GM19468 (cell line): ENCODE data around the gene UBA52.
"Not testable (repeated sequence)": the region's sequence is repeated elsewhere in the genome, so short reads cannot be mapped to it uniquely, and the experiment has no call there.

Experiments
- ATAC-seq: cut with Tn5 transposase; IDR thresholded peaks from one replicate; pipeline ENCODE4 v1.9.1; 2021; ENCODE audit warnings: mild to moderate bottlenecking, moderate library complexity, moderate number of reproducible peaks; ENCODE audit not compliant: unreplicated experiment; ENCODE audit errors: extremely low read depth

UBA52 gene

DNA sequence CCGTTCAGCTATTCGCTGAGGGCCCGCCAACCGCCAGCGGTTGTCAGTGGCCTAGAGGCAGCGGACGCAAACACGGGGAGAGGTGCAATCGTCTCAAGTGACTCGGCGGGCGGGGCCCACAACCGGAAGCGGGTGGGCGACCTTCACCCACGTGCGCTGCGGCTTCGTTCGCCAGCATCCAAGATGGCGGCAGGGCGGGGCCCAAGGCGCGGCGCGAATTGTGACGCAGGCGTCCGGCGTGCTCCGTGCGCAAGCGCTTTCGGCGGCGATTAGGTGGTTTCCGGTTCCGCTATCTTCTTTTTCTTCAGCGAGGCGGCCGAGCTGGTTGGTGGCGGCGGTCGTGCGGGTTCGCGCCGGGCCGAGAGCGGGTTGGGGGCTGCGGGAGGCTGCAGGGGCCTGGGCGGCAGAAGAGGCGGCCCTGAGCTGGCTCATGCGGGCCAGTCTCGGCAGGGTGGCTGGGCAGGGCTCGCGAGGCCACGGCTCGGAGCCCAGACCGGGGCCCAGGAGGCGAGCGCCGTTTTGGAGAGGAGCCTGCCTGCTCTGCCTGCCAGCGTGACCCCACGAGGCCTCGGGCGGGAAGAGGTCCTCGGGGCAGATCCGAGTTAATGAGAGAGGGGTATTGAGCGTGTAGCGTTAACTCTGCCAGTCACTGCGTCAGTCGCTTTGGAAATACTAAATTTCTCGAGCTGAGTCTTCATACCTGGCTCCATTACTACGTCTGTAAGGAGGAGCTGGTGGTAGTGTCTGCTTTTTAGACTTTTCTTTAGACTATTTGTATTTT, at the start of gene UBA52:
Gene UBA52 (plus strand): TSS at position 294 of the 781 bp plus-strand sequence. CDS start 1,444 bp downstream, outside the sequence.
- peak; percentile 90 for ATAC-seq

DNA sequence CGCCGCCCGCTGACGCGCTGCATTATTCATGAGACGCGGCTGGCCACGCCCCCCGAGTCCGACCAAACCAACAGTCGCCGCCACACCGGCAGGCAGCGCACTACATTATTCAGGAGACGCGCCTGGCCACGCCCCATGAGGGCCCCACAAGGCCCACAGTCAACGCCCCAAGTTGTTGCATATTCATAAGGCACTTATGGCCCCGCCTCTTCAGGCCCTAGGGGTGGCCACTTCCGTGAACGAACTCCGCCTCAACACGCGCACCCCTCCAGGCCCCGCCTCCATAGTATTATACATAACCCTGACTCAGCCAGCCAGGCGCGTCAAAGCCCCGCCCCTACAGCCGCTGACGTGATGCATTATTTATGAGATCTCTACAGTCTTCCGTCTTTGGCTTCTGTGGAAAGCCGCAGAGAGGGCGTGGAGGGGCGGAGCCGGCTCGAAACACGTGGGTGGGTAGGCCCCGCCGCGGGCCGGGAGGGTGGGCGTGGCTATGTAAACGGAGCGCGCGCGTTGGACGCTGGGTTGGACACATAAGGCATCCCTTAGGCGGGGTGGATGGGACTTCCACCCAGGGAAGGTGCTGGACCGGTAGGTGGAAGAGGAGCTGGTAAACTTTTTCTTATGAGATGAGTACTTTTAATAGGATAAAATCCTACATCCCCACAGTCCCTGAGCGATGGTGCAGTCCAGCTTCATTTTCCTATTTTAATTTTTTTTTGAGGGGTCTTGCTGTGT, 49.4 kb upstream of the UBA52 start:
- peak; percentile 76 for ATAC-seq

DNA sequence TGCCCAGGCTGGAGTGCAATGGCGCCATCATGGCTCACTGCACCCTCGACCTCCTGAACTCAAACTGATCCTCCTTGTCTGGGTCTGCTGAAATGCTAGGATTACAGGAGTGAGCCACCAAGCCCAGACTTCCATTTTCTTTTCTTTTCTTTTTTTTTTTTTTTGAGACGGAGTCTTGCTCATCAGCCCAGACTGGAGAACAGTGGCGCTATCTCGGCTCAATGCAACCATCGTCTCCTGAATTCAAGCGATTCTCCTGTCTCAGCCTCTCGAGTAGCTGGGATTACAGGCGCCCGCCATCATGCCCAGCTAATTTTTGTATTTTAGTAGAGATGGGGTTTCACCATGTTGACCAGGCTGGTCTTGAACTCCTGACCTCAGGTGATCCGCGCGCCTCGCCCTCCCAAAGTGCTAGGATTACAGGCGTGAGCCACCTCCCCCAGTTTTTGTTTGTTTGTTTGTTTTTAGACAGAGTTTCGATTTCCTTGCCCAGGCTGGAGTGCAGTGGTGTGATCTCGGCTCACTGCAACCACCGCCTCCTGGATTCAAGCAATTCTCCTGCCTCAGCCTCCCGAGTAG, 48.7 kb upstream of the UBA52 start:
- ATAC-seq = not testable (repeated sequence)

GRCh38 chr19:18523841-18524240, 47.8 kb upstream of the UBA52 start:
- ATAC-seq = no peak

- no peak for ATAC-seq
Measured at GRCh38 chr19:18526316-18526715, 45.3 kb upstream of the UBA52 start.

DNA sequence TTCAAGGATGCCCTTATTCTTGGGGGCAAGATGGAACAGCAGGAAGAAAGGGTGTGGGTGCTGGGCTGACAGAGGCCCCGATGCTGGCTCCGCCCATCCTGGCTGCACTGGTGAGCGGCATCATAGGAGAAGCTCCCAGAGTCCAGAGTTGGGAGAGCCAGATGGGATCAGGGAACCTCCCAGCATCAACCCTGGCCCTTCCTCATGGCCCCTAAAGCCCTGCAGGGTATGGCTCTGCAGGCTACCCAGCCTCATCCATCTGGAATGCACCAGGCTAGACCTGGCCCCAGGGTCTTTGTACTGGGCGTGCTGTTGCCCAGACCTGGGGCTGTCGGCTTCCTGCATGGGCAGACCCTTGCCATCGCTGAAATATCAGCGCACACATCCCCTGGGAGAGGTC, 41.9 kb upstream of the UBA52 start:
- ATAC-seq = no peak

DNA sequence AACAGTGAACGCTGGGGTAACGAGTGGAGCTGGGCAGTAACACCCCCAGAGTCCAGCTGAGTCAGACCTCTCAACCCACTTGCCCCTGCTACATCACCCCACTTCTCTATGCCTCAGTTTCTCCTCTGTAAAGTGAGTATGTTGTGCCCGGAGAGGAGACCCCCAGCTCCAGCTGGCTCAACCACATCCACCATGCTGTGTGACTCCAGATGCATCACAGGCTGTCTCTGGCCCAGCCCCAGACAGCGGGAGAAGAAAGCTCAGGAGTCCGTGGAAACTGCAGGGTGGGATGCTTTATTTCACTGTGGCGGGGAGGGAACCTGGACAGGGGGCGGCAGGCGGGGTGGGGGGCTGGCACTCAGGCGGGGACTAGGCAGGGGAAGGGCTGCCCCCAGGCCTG, 40.2 kb upstream of the UBA52 start:
- ATAC-seq = no peak

DNA sequence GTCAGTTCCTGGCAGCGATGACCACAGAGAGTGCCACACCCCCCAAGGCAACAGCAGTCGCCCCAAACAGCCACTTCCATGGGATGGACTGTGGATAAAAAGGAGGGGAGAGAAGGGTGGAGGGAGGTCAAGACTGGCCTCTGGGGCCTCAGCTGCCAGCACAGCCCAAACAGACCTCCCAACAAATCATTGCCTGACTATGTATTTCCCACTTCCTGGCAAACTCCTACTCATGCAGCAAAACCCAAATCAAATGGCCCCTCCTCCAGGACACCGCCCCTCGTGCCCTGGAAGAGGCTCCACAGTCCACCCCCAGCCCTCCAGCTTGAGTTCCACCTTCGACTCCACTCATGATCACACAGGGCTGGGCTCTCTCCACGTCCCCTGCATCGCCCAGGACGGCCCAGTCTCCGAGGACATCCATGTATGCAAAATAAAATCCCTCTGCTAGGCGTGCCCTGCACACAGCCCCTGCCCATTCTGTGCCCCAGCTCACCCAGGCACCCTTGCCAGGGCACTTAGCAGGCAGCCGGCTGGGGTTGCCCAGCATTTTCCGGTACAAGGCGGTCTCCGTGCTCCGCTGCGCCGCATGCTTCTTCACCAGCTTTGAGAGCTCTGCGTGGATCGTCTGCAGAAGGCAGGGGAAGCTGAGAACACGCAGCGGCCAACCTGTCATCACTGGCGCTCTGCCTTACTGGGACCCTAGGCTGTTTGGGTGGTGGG, 39.3 kb upstream of the UBA52 start:
- no peak for ATAC-seq

DNA sequence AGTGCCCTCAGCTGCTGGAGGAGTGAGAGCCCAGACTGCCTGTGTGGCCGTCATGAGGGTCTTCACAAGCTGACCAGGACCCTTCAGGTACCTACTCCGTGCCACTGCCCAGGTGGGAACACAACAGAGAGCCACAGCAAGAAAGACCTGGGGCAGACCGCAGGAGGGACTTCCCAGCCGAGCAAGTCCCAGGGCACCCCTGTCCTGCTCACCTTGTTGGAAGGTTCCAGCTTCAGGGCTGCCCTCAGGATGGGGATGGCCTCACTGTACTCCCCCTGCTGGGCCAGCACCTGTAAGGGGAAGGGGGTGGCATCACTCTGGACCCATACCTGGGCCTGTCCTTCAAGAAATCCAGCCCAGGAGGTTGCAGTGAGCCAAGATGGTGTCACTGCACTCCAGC, 38.6 kb upstream of the UBA52 start:
- ATAC-seq = no peak

GRCh38 chr19:18536475-18536874, 35.2 kb upstream of the UBA52 start:
- no peak for ATAC-seq

DNA sequence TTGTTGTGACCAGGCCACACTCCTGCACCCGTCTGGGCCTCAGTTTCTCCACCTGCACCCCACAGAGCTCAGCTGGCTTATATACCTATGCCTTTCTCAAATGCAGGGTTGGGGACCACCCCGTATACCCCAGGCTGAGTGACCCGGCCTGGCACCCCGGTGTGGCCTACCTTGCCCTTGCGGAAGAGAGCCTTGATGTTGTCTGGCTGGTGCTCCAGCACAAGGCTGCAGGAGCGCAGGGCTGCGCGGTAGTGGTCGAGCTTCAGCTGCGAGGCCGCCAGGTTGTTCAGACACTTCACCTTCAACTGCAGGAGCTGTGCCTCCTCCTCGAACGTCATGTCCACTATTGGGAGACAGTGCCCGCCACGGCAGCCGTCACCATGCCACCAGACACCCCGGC, 34.2 kb upstream of the UBA52 start:
- ATAC-seq = no peak

- ATAC-seq = no peak
Measured at GRCh38 chr19:18538115-18538514, 33.5 kb upstream of the UBA52 start.

DNA sequence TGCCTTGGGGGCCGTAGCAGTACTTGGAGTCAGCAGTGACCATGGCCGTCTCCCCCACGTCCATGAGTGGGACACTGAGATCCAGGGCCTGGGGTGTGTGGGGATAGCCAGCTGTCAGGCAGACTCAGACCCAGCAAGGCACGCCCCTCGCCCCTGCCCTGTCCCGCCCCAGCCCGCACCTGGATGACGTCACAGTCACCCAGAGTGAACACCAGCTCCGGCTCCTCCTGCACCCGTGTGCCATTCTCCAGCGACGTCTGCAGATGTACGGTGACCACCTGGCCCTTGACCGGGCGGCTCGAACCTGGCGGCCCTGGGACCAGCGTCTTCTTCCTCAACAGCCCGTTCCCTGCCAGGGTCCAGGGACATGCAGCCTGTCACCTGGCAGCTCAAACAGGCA, 32.3 kb upstream of the UBA52 start:
- ATAC-seq = no peak

DNA sequence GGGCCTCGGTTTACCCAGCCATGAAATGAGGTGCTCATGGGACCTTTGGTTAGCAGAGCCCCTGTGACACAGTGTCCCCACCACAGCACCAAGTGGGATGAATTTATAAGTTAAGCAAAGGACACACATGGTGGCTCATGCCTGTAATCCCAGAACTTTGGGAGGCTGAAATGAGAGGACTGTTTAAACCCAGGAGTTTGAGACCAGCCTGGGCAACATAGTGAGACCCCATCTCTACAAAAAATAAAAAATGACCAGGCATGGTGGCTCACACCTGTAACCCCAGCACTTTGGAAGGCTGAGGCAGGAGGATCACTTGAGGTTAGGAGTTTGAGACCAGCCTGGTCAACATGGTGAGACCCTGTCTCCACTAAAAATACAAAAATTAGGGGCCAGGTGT, 31.5 kb upstream of the UBA52 start:
- ATAC-seq = not testable (repeated sequence)

DNA sequence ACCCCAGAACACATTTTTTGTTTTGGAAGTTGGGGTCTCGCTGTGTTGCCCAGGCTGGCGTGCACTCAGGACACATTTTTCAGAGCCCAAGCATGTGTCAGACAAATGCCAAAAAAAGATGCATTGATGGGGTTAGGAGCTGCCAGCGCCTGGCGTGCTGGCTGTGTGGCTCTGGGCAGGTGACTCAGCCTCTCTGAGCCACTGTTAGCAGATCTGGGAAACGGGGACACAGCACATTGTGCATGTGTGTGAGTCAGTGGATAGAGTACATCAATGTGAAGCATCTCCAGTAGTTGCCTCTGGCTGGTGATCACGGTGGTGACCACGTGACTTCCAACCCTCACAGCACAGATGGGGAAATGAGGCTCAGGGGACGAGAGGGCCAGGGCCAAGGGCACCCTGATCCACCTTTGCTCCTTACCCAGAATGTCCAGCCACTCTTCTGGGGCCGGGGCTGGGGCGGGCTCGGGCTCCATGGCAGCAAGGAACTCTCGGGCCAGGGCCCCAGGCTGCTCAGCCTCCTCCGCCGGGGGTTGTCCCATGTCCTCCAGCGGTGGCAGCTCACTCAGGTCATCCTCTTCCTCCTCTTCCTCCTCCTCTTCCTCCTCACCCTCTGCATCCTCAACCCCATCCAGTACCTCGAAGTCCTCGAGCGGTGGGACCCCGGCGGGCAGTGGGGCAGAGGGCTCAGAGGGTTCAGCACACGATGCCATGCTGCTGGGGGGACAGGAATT, 30.2 kb upstream of the UBA52 start:
- no peak for ATAC-seq

- no peak for ATAC-seq
Measured at GRCh38 chr19:18541992-18542940, 29.4 kb upstream of the UBA52 start.

- peak; percentile 57 for ATAC-seq
Measured at GRCh38 chr19:18542941-18543813, 28.5 kb upstream of the UBA52 start, which contains the start of gene FKBP8. Gene FKBP8 (minus strand): TSS chr19:18543573. CDS start chr19:18541970, 1,603 bp downstream.
